Epithelial cell of esophagus (primary cell): Measurements from ENCODE around the gene PAK5.

ENCODE experiments used
- DNase-seq: peaks from one replicate; pipeline ENCODE4 v3.0.0; 2010; ENCODE audit warnings: low read depth
- H3K4me3 ChIP-seq: 2 replicates; pipeline ENCODE4 v1.5.1; 2011; ENCODE audit warnings: mild to moderate bottlenecking, low read length, control low read depth
- CTCF ChIP-seq: IDR thresholded peaks from 2 replicates; pipeline ENCODE4 v1.5.1; 2011; ENCODE audit warnings: low read depth, mild to moderate bottlenecking, low read length, control low read depth, inconsistent platforms; ENCODE audit not compliant: insufficient read depth; ENCODE audit errors: missing control alignments

PAK5 gene

GRCh38 chr20:9594284-9594875 lies 244.5 kb downstream of the PAK5 start:
- H3K4me3 ChIP-seq: no peak overlapping the region
- TF ChIP-seq CTCF: no peak
- DNase-seq: peak; percentile 16

- DNase-seq: no peak
- no peak for TF ChIP-seq CTCF
- no peak overlapping the region for H3K4me3 ChIP-seq
Measured at GRCh38 chr20:9592419-9592818, 246.5 kb downstream of the PAK5 start.

GRCh38 chr20:9591080-9591479 lies 247.8 kb downstream of the PAK5 start:
- DNase-seq: no peak
- TF ChIP-seq CTCF: no peak
- H3K4me3 ChIP-seq: no peak overlapping the region

GRCh38 chr20:9590189-9590588 lies 248.7 kb downstream of the PAK5 start:
- no peak for TF ChIP-seq CTCF
- DNase-seq: peak; percentile 59
- H3K4me3 ChIP-seq: no peak overlapping the region

- DNase-seq: no peak
- no peak overlapping the region for H3K4me3 ChIP-seq
- TF ChIP-seq CTCF: no peak
Measured at GRCh38 chr20:9588706-9589105, 250.2 kb downstream of the PAK5 start.

GRCh38 chr20:9583151-9583550 lies 255.7 kb downstream of the PAK5 start:
- no peak overlapping the region for H3K4me3 ChIP-seq
- TF ChIP-seq CTCF: no peak
- no peak for DNase-seq

- DNase-seq: no peak
- TF ChIP-seq CTCF: no peak
- H3K4me3 ChIP-seq: no peak overlapping the region
Measured at GRCh38 chr20:9582137-9582536, 256.7 kb downstream of the PAK5 start.
